ENCODE data around the gene PFKFB4.

DNA sequence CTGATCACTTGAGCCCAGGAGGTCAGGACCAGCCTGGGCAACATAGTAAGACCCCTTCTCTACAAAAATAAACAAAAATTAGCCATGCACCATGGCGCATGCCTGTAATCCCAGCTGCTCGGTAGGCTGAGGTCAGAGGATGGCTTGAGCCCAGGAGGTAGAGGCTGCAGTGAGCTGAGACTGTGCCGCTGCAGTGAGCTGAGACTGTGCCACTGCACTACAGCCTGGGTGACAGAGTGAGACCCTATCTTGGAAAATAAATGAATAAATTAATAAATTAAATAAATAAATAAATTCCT lies 63.5 kb downstream of the PFKFB4 start:
- TF ChIP-seq, protein P1, sequence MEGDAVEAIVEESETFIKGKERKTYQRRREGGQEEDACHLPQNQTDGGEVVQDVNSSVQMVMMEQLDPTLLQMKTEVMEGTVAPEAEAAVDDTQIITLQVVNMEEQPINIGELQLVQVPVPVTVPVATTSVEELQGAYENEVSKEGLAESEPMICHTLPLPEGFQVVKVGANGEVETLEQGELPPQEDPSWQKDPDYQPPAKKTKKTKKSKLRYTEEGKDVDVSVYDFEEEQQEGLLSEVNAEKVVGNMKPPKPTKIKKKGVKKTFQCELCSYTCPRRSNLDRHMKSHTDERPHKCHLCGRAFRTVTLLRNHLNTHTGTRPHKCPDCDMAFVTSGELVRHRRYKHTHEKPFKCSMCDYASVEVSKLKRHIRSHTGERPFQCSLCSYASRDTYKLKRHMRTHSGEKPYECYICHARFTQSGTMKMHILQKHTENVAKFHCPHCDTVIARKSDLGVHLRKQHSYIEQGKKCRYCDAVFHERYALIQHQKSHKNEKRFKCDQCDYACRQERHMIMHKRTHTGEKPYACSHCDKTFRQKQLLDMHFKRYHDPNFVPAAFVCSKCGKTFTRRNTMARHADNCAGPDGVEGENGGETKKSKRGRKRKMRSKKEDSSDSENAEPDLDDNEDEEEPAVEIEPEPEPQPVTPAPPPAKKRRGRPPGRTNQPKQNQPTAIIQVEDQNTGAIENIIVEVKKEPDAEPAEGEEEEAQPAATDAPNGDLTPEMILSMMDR (IDR thresholded peaks at IDR 0.05; ENCODE audit: low read length), result no peak
- TF ChIP-seq EZH2 (IDR thresholded peaks at IDR 0.05; ENCODE audit: borderline replicate concordance, low read length), result no peak

All from OCI-LY1 (cell line).